Tibial nerve (tissue), 4 donors: ENCODE measurements around the gene ENOSF1.

Source experiments
- EP300 ChIP-seq, 2 donors: sonication (generic); formaldehyde crosslinking; IDR thresholded peaks; one replicate each; pipeline ENCODE4 v1.6.1; 2017; ENCODE audit warnings: antibody characterized with exemption in 2 of 2, mild to moderate bottlenecking in 1 of 2
- POLR2A ChIP-seq, 2 donors: fragments of 450-650 bp; IDR thresholded peaks; one replicate each; pipeline ENCODE4 v1.6.1; 2017; ENCODE audit warnings: antibody characterized with exemption in 2 of 2, mild to moderate bottlenecking in 2 of 2, moderate library complexity in 2 of 2
- TF ChIP-seq, protein P1 (sequence below), 5 experiments: fragments of 200-600 bp in 3 of 5; fragments of 450-650 bp in 2 of 5; sonication (generic) in 3 of 5; IDR thresholded peaks; one replicate each; pipeline ENCODE4 v1.5.1; 2016 to 2019; ENCODE audit warnings: antibody characterized with exemption in 5 of 5, mild to moderate bottlenecking in 3 of 5, moderate library complexity in 2 of 5

GRCh38 chr18:712401-713134 lies at the start of gene ENOSF1:
- TF ChIP-seq, protein P1, sequence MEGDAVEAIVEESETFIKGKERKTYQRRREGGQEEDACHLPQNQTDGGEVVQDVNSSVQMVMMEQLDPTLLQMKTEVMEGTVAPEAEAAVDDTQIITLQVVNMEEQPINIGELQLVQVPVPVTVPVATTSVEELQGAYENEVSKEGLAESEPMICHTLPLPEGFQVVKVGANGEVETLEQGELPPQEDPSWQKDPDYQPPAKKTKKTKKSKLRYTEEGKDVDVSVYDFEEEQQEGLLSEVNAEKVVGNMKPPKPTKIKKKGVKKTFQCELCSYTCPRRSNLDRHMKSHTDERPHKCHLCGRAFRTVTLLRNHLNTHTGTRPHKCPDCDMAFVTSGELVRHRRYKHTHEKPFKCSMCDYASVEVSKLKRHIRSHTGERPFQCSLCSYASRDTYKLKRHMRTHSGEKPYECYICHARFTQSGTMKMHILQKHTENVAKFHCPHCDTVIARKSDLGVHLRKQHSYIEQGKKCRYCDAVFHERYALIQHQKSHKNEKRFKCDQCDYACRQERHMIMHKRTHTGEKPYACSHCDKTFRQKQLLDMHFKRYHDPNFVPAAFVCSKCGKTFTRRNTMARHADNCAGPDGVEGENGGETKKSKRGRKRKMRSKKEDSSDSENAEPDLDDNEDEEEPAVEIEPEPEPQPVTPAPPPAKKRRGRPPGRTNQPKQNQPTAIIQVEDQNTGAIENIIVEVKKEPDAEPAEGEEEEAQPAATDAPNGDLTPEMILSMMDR (IDR thresholded peaks at IDR 0.05), result peak; percentile 63 to 87 (median 84)
- TF ChIP-seq POLR2A (IDR thresholded peaks at IDR 0.05), result no peak
- TF ChIP-seq EP300 (IDR thresholded peaks at IDR 0.05), result no peak
